ENCODE data around the gene VPS26A. TPM values are rescaled to one million over a fixed set of nuclear protein-coding genes. Genes with fewer than 3 reads are reported as not detected.
A peak's percentile ranks its signal among the peaks of the same experiment; 100 is the strongest.

Gene VPS26A
- total and polyA plus RNA-seq, 8 donors, result 22.6 to 69.6 (median 34.0) TPM

- DNase-seq, result no peak
- no peaks in the 10 kb centered on the region for H3K27me3 ChIP-seq
- intact Hi-C loops (cut with DNase I; ENCODE audit: low total_unique reads), result no loop called here
- H3K36me3 ChIP-seq, result no peaks in the 10 kb centered on the region
- 59 to 74% (median 69%) methylated on average over 1 of the region's 1 CpG for whole genome bisulfite sequencing, 5 donors
- no peaks in the 10 kb centered on the region for H3K9me3 ChIP-seq
- no peak overlapping the region for H3K4me3 ChIP-seq
- H3K4me1 ChIP-seq, result peaks cover under 1 to 9% (median 4%) of the 10 kb centered on the region in 4 donors
- no peak overlapping the region for H3K27ac ChIP-seq
- TF ChIP-seq POLR2A (IDR thresholded peaks at IDR 0.05) (no peak), EP300 (IDR thresholded peaks at IDR 0.05) (no peak), CTCF (IDR thresholded peaks at IDR 0.05) (no peak), POLR2AphosphoS5 (IDR thresholded peaks at IDR 0.05) (no peak)
These were observed 4.1 kb upstream of the VPS26A start for GRCh38 chr10:69119896-69120295.

- DNase-seq, result peak; percentile 58 to 88
- TF ChIP-seq CTCF (IDR thresholded peaks at IDR 0.05) (no peak), EP300 (IDR thresholded peaks at IDR 0.05) (no peak), POLR2AphosphoS5 (IDR thresholded peaks at IDR 0.05) (no peak), POLR2A (IDR thresholded peaks at IDR 0.05) (no peak)
- peak overlapping the region; percentile 85 to 95 (median 90) for H3K4me3 ChIP-seq
- H3K4me1 ChIP-seq, result peaks cover 9 to 42% (median 26%) of the 10 kb centered on the region in 4 donors
- intact Hi-C loops (cut with DNase I; ENCODE audit: low total_unique reads), result no loop called here
- H3K27me3 ChIP-seq, result no peaks in the 10 kb centered on the region
- no peaks in the 10 kb centered on the region for H3K9me3 ChIP-seq
- H3K27ac ChIP-seq, result peak overlapping the region; percentile 91 to 99 (median 98)
- WGBS, 5 donors, result 0 to 1% (median 1%) methylated on average over 15 to 16 of the region's 16 CpGs
- no peaks in the 10 kb centered on the region for H3K36me3 ChIP-seq
These were observed 652 bp upstream of the VPS26A start for GRCh38 chr10:69123306-69123746.

GRCh38 chr10:69124563-69125268 is 738 bp downstream of the VPS26A start:
- Histone ChIP-seq H3K9me3 (no peaks in the 10 kb centered on the region), H3K27ac (peak overlapping the region; percentile 97 to 99 (median 98)), H3K27me3 (no peaks in the 10 kb centered on the region), H3K4me1 (peaks cover 9 to 56% (median 33%) of the 10 kb centered on the region in 4 donors), H3K36me3 (no peaks in the 10 kb centered on the region), H3K4me3 (peak overlapping the region; percentile 85 to 95 (median 90))
- 0 to 1% (median 0%) methylated on average over 26 of the region's 26 CpGs for WGBS, 5 donors
- TF ChIP-seq CTCF (IDR thresholded peaks at IDR 0.05), result no peak
- TF ChIP-seq POLR2AphosphoS5 (IDR thresholded peaks at IDR 0.05), result peak in 1 of 3 donors; percentile 16
- DNase-seq, result peak; percentile 56 to 83
- intact Hi-C loops (cut with DNase I; ENCODE audit: low total_unique reads), result no loop called here

GRCh38 chr10:69125554-69125953 is 1.6 kb downstream of the VPS26A start:
- TF ChIP-seq POLR2AphosphoS5 (IDR thresholded peaks at IDR 0.05), result no peak
- TF ChIP-seq CTCF (IDR thresholded peaks at IDR 0.05), result no peak
- TF ChIP-seq POLR2A (IDR thresholded peaks at IDR 0.05), result no peak
- no peak for TF ChIP-seq EP300 (IDR thresholded peaks at IDR 0.05)
- Histone ChIP-seq H3K9me3 (no peaks in the 10 kb centered on the region), H3K27me3 (no peaks in the 10 kb centered on the region), H3K36me3 (no peaks in the 10 kb centered on the region), H3K4me1 (peaks cover 9 to 65% (median 37%) of the 10 kb centered on the region in 4 donors), H3K27ac (peak overlapping the region in 3 of 5 donors; percentile 97 to 99 (median 98)), H3K4me3 (peak overlapping the region; percentile 85 to 95 (median 90))
- intact Hi-C loops (cut with DNase I; ENCODE audit: low total_unique reads), result no loop called here
- no peak for DNase-seq
- 27 to 61% (median 42%) methylated on average over 1 of the region's 1 CpG for WGBS, 5 donors

All from stomach (tissue), 9 donors.